A673 (cell line): Measurements from ENCODE around the gene MACROD1. TPM values are rescaled to one million over a fixed set of nuclear protein-coding genes. Genes with fewer than 3 reads are reported as not detected.

Source experiments
- BruUV-seq: library from RNA; stranded (reverse); fragments of 400-500 nt; replicated peaks from 2 replicates; lab custom pipeline; 2021; lab: Mats Ljungman, UMichigan
- CTCF ChIA-PET: fragments of 300-600 bp; sonication (Branson Sonifier 250); formaldehyde crosslinking; loops from one replicate; lab custom pipeline; 2022; ENCODE audit warnings: antibody characterized with exemption; lab: Charles Lee
- POLR2A ChIA-PET: fragments of 300-600 bp; sonication (Branson Sonifier 250); formaldehyde crosslinking; loops from one replicate; lab custom pipeline; 2022; ENCODE audit warnings: antibody characterized with exemption; ENCODE audit not compliant: low non-redundant PET; lab: Charles Lee
- DNase-seq: peaks from one replicate; pipeline ENCODE4 v3.0.0-alpha.2; 2015; ENCODE audit warnings: low spot score
- H3K27ac ChIP-seq: fragments of 200-600 bp; sonication (generic); 2 replicates; pipeline ENCODE4 v1.5.1; 2016; ENCODE audit warnings: mixed run types, low read depth, mild to moderate bottlenecking, mixed read lengths, antibody characterized with exemption, low read length; ENCODE audit not compliant: poor library complexity, severe bottlenecking
- H3K27me3 ChIP-seq: fragments of 200-600 bp; sonication (generic); replicated peaks from 2 replicates; pipeline ENCODE4 v1.6.1; 2017; ENCODE audit warnings: mixed run types, low read depth, mild to moderate bottlenecking, mixed read lengths, antibody characterized with exemption, low read length; ENCODE audit not compliant: insufficient read depth, poor library complexity
- H3K36me3 ChIP-seq: fragments of 200-600 bp; sonication (generic); 2 replicates; pipeline ENCODE4 v1.6.1; 2016; ENCODE audit warnings: mixed run types, mild to moderate bottlenecking, mixed read lengths, antibody characterized with exemption, low read length; ENCODE audit not compliant: insufficient read depth, poor library complexity, severe bottlenecking
- H3K4me1 ChIP-seq: fragments of 200-600 bp; sonication (generic); 2 replicates; pipeline ENCODE4 v1.6.1; 2017; ENCODE audit warnings: mixed run types, mild to moderate bottlenecking, mixed read lengths, antibody characterized with exemption, low read length; ENCODE audit not compliant: insufficient read depth, poor library complexity, severe bottlenecking
- H3K4me3 ChIP-seq: fragments of 200-600 bp; sonication (generic); 2 replicates; pipeline ENCODE4 v1.5.1; 2016; ENCODE audit warnings: low read depth, mixed run types, mild to moderate bottlenecking, mixed read lengths, low read length; ENCODE audit not compliant: poor library complexity, severe bottlenecking
- H3K9me3 ChIP-seq: fragments of 200-600 bp; sonication (generic); 2 replicates; pipeline ENCODE4 v1.6.1; 2016; ENCODE audit warnings: mixed run types, low read depth, mild to moderate bottlenecking, mixed read lengths, antibody characterized with exemption, low read length; ENCODE audit not compliant: poor library complexity, severe bottlenecking
- EZH2 ChIP-seq: fragments of 200-600 bp; sonication (generic); IDR thresholded peaks from 2 replicates; pipeline ENCODE4 v1.6.1; 2017; ENCODE audit warnings: borderline replicate concordance, low read depth, mild to moderate bottlenecking, mixed read lengths, antibody characterized with exemption, low read length; ENCODE audit not compliant: poor library complexity, severe bottlenecking
- intact Hi-C: fragments of 100-400 bp; cut with micrococcal nuclease; formaldehyde crosslinking; loops from one replicate; pipeline ENCODE4 v1.10.0; 2022; ENCODE audit not compliant: unreplicated experiment
- total RNA-seq: library from RNA; stranded (reverse); gene quantifications from 2 replicates; pipeline ENCODE4 v1.2.3, GENCODE V29; 2021
- TF ChIP-seq, protein P1 (sequence below): fragments of 300-800, 200-600 bp; sonication (generic); conservative IDR thresholded peaks from 2 replicates; pipeline ENCODE4 v1.5.1; 2017; ENCODE audit warnings: low read depth, mild to moderate bottlenecking, antibody characterized with exemption, low read length, moderate library complexity, mixed read lengths

Gene MACROD1
- total RNA-seq, 1 experiment from 2014 or later: 28.7 TPM

DNA sequence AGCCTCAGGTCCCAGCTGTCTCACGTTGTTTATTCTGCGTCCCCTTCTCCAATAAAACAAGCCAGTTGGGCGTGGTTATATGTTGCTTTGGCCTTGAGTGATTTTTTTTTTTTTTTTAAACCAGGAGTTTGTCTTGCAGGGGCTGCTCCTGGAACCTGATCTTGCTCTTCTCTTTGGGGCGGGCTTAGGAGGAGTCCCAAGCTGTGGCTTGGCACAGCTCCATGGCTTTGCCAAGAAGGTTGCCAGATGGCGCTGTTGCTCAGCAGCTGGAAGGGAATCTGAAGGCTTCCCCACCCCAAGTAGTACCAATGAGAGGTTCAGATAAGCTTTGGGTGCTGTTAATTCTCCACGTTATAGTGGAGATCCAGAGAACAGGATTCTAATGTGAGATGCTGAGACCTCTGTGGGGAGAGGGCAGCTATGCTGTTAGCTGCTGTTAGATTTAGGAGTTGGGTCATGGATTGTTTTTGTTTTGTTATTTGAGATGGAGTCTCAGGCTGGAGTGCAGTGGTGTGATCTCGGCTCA is 38.6 kb upstream of the MACROD1 start:
- Histone ChIP-seq H3K9me3 (no peaks in the 10 kb centered on the region), H3K27me3 (no peaks in the 10 kb centered on the region), H3K4me3 (no peak overlapping the region), H3K27ac (peak overlapping the region; percentile 93), H3K36me3 (peaks cover 59% of the 10 kb centered on the region), H3K4me1 (peaks cover 59% of the 10 kb centered on the region)
- no peak for TF ChIP-seq EZH2
- TF ChIP-seq, protein P1, sequence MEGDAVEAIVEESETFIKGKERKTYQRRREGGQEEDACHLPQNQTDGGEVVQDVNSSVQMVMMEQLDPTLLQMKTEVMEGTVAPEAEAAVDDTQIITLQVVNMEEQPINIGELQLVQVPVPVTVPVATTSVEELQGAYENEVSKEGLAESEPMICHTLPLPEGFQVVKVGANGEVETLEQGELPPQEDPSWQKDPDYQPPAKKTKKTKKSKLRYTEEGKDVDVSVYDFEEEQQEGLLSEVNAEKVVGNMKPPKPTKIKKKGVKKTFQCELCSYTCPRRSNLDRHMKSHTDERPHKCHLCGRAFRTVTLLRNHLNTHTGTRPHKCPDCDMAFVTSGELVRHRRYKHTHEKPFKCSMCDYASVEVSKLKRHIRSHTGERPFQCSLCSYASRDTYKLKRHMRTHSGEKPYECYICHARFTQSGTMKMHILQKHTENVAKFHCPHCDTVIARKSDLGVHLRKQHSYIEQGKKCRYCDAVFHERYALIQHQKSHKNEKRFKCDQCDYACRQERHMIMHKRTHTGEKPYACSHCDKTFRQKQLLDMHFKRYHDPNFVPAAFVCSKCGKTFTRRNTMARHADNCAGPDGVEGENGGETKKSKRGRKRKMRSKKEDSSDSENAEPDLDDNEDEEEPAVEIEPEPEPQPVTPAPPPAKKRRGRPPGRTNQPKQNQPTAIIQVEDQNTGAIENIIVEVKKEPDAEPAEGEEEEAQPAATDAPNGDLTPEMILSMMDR: peak; percentile 98
- peak; percentile 100 for DNase-seq
- BruUV-seq: no TSS peak
- ChIA-PET POLR2A (interaction anchor here (0.6 to 2.4 kb wide), 3 partner anchors 19 to 211 kb away, joined by 3 to 6 read pairs (median 4); partner anchors contain the start of gene STIP1), CTCF (interaction anchor here (0.5 to 4.6 kb wide), 23 partner anchors 8 to 484 kb away, joined by 3 to 33 read pairs (median 5); partner anchors contain the start of genes CATSPERZ, PLCB3, PPP1R14B and STIP1)
- intact Hi-C loops: loop anchor here (1.0 to 2.0 kb wide), 2 partner anchors 97 to 150 kb away; no protein-coding TSS in a partner anchor

DNA sequence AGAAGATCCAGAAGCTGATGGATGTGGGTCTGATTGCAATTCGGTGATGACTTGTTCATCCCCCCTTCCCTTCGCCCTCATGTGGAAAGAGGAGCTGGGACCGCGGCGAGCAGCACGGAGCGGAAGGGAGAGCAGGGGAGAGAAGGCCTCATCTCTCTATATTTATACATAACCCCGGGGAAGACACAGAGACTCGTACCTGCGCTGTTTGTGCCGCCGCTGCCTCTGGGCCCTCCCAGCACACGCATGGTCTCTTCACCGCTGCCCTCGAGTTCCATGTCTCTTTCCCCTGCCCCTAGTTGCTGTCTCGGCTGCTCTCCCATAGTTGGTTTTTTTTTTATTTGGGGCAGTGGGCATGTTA is 38.1 kb upstream of the MACROD1 start:
- H3K27ac ChIP-seq: peak overlapping the region; percentile 74
- CTCF ChIA-PET: interaction anchor here (0.5 to 4.6 kb wide), 19 partner anchors 9 to 485 kb away, joined by 3 to 33 read pairs (median 5); partner anchors contain the start of genes CATSPERZ, PLCB3, PPP1R14B and STIP1
- no peak for DNase-seq
- peaks cover 63% of the 10 kb centered on the region for H3K36me3 ChIP-seq
- H3K4me1 ChIP-seq: peaks cover 54% of the 10 kb centered on the region
- H3K9me3 ChIP-seq: no peaks in the 10 kb centered on the region
- TSS peak; percentile 94 for BruUV-seq
- no peak overlapping the region for H3K4me3 ChIP-seq
- TF ChIP-seq EZH2: no peak
- TF ChIP-seq, protein P1: no peak
- intact Hi-C loops: loop anchor here (1.0 to 2.0 kb wide), 2 partner anchors 97 to 151 kb away; no protein-coding TSS in a partner anchor
- POLR2A ChIA-PET: interaction anchor here (2.4 kb wide), 1 partner anchor 18 kb away, joined by 6 read pairs; the partner anchor contains the start of gene STIP1
- H3K27me3 ChIP-seq: no peaks in the 10 kb centered on the region

DNA sequence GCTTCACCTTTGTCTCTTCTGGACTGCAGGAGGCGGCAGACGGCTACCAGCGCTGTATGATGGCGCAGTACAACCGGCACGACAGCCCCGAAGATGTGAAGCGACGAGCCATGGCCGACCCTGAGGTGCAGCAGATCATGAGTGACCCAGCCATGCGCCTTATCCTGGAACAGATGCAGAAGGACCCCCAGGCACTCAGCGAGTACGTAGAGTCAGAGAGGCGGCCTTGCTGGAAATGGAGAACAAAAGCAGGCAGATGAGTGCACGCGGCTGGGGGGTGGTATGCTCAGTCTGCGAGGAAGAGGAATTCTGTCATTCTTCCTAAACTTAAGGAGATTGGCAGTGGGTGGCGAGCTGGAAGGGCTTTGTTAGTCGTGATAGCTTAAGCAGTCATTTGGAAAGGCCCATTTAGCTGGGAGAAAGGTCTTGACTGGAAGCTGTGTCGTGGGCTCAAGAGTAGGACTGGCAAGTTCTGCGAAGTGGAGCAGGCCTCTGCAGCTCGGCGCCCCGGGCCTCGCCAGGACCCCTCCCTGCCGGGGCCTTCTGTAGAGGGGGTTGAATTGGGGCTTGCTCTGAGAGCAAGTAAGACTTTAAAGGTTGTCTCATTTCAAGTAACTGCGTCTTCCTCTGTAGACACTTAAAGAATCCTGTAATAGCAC is 37.6 kb upstream of the MACROD1 start:
- Histone ChIP-seq H3K27ac (peak overlapping the region; percentile 74), H3K9me3 (no peaks in the 10 kb centered on the region), H3K4me1 (peaks cover 49% of the 10 kb centered on the region), H3K36me3 (peaks cover 68% of the 10 kb centered on the region), H3K4me3 (no peak overlapping the region), H3K27me3 (no peaks in the 10 kb centered on the region)
- no peak for DNase-seq
- ChIA-PET POLR2A (no interaction called here), CTCF (interaction anchor here (0.8 to 4.6 kb wide), 5 partner anchors 18 to 449 kb away, joined by 3 to 33 read pairs (median 7); partner anchors contain the start of genes CATSPERZ and STIP1)
- intact Hi-C loops: loop anchor here (1.0 to 2.0 kb wide), 2 partner anchors 98 to 151 kb away; no protein-coding TSS in a partner anchor
- no peak for TF ChIP-seq EZH2
- TF ChIP-seq, protein P1: no peak
- BruUV-seq: no TSS peak
